ENCODE results near the gene PERCC1. TPM values are rescaled to one million over a fixed set of nuclear protein-coding genes. Genes with fewer than 3 reads are reported as not detected.

Gene PERCC1
- total and polyA plus RNA-seq, 2 of the 4 experiments (the other 2 are of a cell fraction) = not detected

DNA sequence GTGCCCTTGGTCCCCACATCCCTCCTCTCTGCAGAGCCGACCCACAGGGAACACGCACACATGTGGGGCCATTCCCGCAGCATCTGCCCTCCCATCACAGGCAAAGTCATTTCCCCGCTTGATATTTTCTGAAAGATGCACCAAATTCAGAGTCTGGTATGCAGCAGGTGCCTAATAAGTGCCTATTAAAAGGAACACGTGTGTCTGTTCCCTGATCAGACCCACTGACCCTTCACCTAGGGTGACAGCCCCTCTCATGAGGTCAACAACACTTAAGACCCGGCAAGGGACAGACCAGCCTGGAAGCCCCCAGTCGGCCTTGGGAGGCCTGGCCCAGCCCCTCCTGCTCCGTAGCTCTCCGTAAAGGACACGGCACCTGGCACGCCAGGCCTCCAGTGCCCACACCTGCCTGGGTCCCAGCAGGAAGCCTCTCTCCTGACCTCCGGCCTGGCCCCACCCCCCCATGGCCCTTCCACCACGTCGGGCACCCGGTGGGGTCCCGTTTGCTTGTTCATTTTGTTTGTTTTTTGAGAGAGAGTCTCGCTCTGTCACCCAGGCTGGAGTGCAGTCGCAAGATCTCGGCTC lies 36.4 kb upstream of the PERCC1 start:
- Histone ChIP-seq H3K4me1 (ENCODE audit: control insufficient read depth, insufficient read depth, low read length) (no peaks in the 10 kb centered on the region), H3K23ac (ENCODE audit: low read depth, low read length) (no peak overlapping the region), H3K4ac (ENCODE audit: low read depth, low read length) (no peak overlapping the region), H2AK9ac (replicated peaks; ENCODE audit: low read depth, low read length, poor library complexity) (peak overlapping the region; percentile 24), H3K4me3 (ENCODE audit: insufficient read depth, low read depth, low read length) (no peak overlapping the region), H3K9me1 (ENCODE audit: insufficient read depth, low read length) (0 out of 2 replicates have a peak, but pooled peaks cover 2% of the 10 kb centered on the region), H2BK120ac (ENCODE audit: low read depth, low read length) (no peak overlapping the region), H3K27ac (ENCODE audit: insufficient read depth, low read length) (no peak overlapping the region), H2AFZ (replicated peaks; ENCODE audit: low read length, poor library complexity) (no peak overlapping the region), H2BK5ac (ENCODE audit: low read depth, low read length, poor library complexity, severe bottlenecking) (no peak overlapping the region), H4K8ac (ENCODE audit: low read depth in 2 of 2, low read length in 2 of 2) (no peak overlapping the region), H3K18ac (ENCODE audit: low read depth, low read length) (no peak overlapping the region), H3K79me1 (ENCODE audit: low read depth in 1 of 2, low read length in 2 of 2) (no peaks in the 10 kb centered on the region), H2AK5ac (ENCODE audit: low read depth, low read length) (no peak overlapping the region), H4K20me1 (ENCODE audit: insufficient read depth, low read length) (no peaks in the 10 kb centered on the region), H3K9me3 (ENCODE audit: control insufficient read depth, insufficient read depth, low read length) (no peaks in the 10 kb centered on the region), H2BK20ac (ENCODE audit: low read depth, low read length) (no peak overlapping the region), H3K14ac (replicated peaks; ENCODE audit: low read depth, low read length) (no peak overlapping the region), H3K27me3 (ENCODE audit: control insufficient read depth, insufficient read depth, low read length) (no peaks in the 10 kb centered on the region), H3K9ac (ENCODE audit: low read depth, low read length) (no peak overlapping the region), H3K36me3 (ENCODE audit: control insufficient read depth, insufficient read depth, low read length) (peaks cover 37% of the 10 kb centered on the region), H3K4me2 (ENCODE audit: low read depth, low read length) (no peak overlapping the region), H4K91ac (ENCODE audit: insufficient read depth, low read depth, low read length) (no peak overlapping the region), H2BK15ac (ENCODE audit: low read depth, low read length) (no peak overlapping the region), H4K5ac (ENCODE audit: low read depth, low read length) (no peak overlapping the region), H3K56ac (ENCODE audit: extremely low read depth, insufficient read depth, low read length) (no peak overlapping the region)
- dilution Hi-C loops (cut with HindIII; ENCODE audit: low sequenced_read_pairs, unreplicated experiment) = no loop called here
- ATAC-seq (ENCODE audit: low read depth) (no peak), DNase-seq (no peak)
- TF ChIP-seq BHLHE40 (IDR thresholded peaks at IDR 0.05; ENCODE audit: low read depth, low read length) (no peak), FOS (IDR thresholded peaks at IDR 0.05; ENCODE audit: low read depth, low read length) (no peak), MXI1 (IDR thresholded peaks at IDR 0.05; ENCODE audit: borderline replicate concordance, low read depth, low read length) (no peak), MAZ (IDR thresholded peaks at IDR 0.05; ENCODE audit: borderline replicate concordance, low read depth, low read length) (no peak), RCOR1 (IDR thresholded peaks at IDR 0.05; ENCODE audit: insufficient replicate concordance, low read length) (no peak)
- no TSS peak for BruUV-seq (replicated peaks)
- in situ Hi-C loops (cut with MboI; ENCODE audit: low sequenced_read_pairs) = no loop called here
- CTCF ChIA-PET = interaction anchor here (0.6 kb wide), 1 partner anchor 15 kb away, joined by 5 read pairs; no protein-coding TSS in a partner anchor
- POLR2A ChIA-PET (ENCODE audit: unreplicated experiment) = no interaction called here
- intact Hi-C loops (cut with micrococcal nuclease) = no loop called here
- 92% methylated on average over 8 of the region's 19 CpGs; no CpG with 5 or more reads in 1 of the 2 experiments for WGBS, 2 experiments (ENCODE audit: extremely low coverage in 2 of 2, insufficient read length in 1 of 2)

Data from IMR-90 (cell line).